K562 (cell line): ENCODE results near the gene KAZN.

Experiments
- BRCA1 ChIP-seq, 2 experiments: fragments of 450-650 bp in 1 of 2; sonication (generic) in 1 of 2; formaldehyde crosslinking in 1 of 2; IDR thresholded peaks; 2 replicates each; pipeline versions ENCODE4 v1.5.0 to v1.6.1; 2017 to 2020; ENCODE audit warnings: mild to moderate bottlenecking in 1 of 2, missing genetic modification reagents in 1 of 2
- CREM ChIP-seq: IDR thresholded peaks from 2 replicates; pipeline ENCODE4 v1.6.1; 2014; ENCODE audit warnings: antibody characterized with exemption, low read depth
- E2F1 ChIP-seq: sonication (generic); formaldehyde crosslinking; IDR thresholded peaks from 2 replicates; pipeline ENCODE4 v1.8.1; 2023; ENCODE audit warnings: mild to moderate bottlenecking, missing genetic modification reagents, moderate library complexity
- EZH2 ChIP-seq: IDR thresholded peaks from 2 replicates; pipeline ENCODE4 v1.6.1; 2012; ENCODE audit warnings: low read depth, mild to moderate bottlenecking, inconsistent platforms, low read length, borderline replicate concordance
- FOSL1 ChIP-seq: fragments of 200-800 bp; sonication (Bioruptor generic); conservative IDR thresholded peaks from 2 replicates; pipeline ENCODE4 v1.6.1; 2016; ENCODE audit warnings: missing genetic modification characterization, missing compliant biosample characterization
- JUNB ChIP-seq: fragments of 450-650 bp; formaldehyde crosslinking; conservative IDR thresholded peaks from 2 replicates; pipeline ENCODE4 v1.4.0; 2020; ENCODE audit warnings: mild to moderate bottlenecking
- KDM1A ChIP-seq, 2 experiments: fragments of 450-650 bp; IDR thresholded peaks; 2 replicates each; pipeline ENCODE4 v1.6.1; 2016; ENCODE audit warnings: mild to moderate bottlenecking in 2 of 2
- NKRF ChIP-seq: fragments of 450-650 bp; IDR thresholded peaks from 2 replicates; pipeline ENCODE4 v1.6.1; 2016; ENCODE audit warnings: borderline replicate concordance
- TCF7 ChIP-seq: sonication (generic); IDR thresholded peaks from 2 replicates; pipeline ENCODE4 v1.6.1; 2016; ENCODE audit warnings: antibody characterized with exemption, borderline replicate concordance
- ZKSCAN3 ChIP-seq: fragments of 250-450 bp; sonication (Bioruptor Pico); IDR thresholded peaks from 2 replicates; pipeline ENCODE4 v1.4.0; 2020
- ZNF274 ChIP-seq: IDR thresholded peaks from 2 replicates; pipeline ENCODE4 v1.6.1; 2011; ENCODE audit warnings: low read depth, mild to moderate bottlenecking, low read length, moderate library complexity, borderline replicate concordance

- TF ChIP-seq FOSL1 (tag), result no peak
- TF ChIP-seq EZH2, result no peak
- no peak for TF ChIP-seq ZKSCAN3 (CRISPR knock-in tag)
- no peak for TF ChIP-seq CREM
- TF ChIP-seq E2F1 (CRISPR knock-in tag), result no peak
- TF ChIP-seq KDM1A (IDR thresholded peaks at IDR 0.05), result no peak
- no peak for TF ChIP-seq BRCA1 (IDR thresholded peaks at IDR 0.05)
- TF ChIP-seq BRCA1 (CRISPR knock-in tag; IDR thresholded peaks at IDR 0.05), result no peak
- no peak for TF ChIP-seq JUNB (CRISPR knock-in tag)
- TF ChIP-seq TCF7, result no peak
- no peak for TF ChIP-seq ZNF274
- TF ChIP-seq NKRF, result no peak
Observed at GRCh38 chr1:15046487-15047165, 448.1 kb downstream of the KAZN start.
